Measurements from ENCODE around the gene COL13A1. TPM values are rescaled to one million over a fixed set of nuclear protein-coding genes. Genes with fewer than 3 reads are reported as not detected.

COL13A1 gene
- total and polyA plus RNA-seq, 10 donors, result 4.1 to 16.1 (median 9.5) TPM

GRCh38 chr10:69961881-69962745 lies 160.4 kb downstream of the COL13A1 start:
- DNase-seq, result no peak
- intact Hi-C loops (cut with DNase I; ENCODE audit: low total_unique reads), result no loop called here
- WGBS, 5 donors, result 72 to 75% (median 73%) methylated on average over 9 to 17 of the region's 17 CpGs
- H3K4me1 ChIP-seq, result peaks cover 0 to 28% (median 8%) of the 10 kb centered on the region in 6 donors
- TF ChIP-seq CTCF (IDR thresholded peaks at IDR 0.05 in 8 of 11, conservative IDR thresholded peaks at IDR 0.05 in 3 of 11), result no peak
- TF ChIP-seq POLR2AphosphoS5 (IDR thresholded peaks at IDR 0.05), result no peak
- no peak for TF ChIP-seq POLR2A (IDR thresholded peaks at IDR 0.05)
- no peaks in the 10 kb centered on the region for H3K9me3 ChIP-seq
- H3K27ac ChIP-seq, result no peak overlapping the region
- H3K27me3 ChIP-seq (replicated peaks in 1 of 7), result peaks cover 0 to 18% (median 0%) of the 10 kb centered on the region in 7 donors
- H3K36me3 ChIP-seq, result no peaks in the 10 kb centered on the region
- H3K4me3 ChIP-seq, result no peak overlapping the region

GRCh38 chr10:69962746-69963135 lies 161.0 kb downstream of the COL13A1 start:
- no peak for DNase-seq
- Histone ChIP-seq H3K9me3 (no peaks in the 10 kb centered on the region), H3K4me3 (no peak overlapping the region), H3K27ac (no peak overlapping the region), H3K4me1 (peaks cover 0 to 28% (median 8%) of the 10 kb centered on the region in 6 donors), H3K27me3 (replicated peaks in 1 of 7) (peaks cover 0 to 18% (median 0%) of the 10 kb centered on the region in 7 donors), H3K36me3 (no peaks in the 10 kb centered on the region)
- WGBS, 5 donors, result 67 to 78% (median 78%) methylated on average over 3 of the region's 3 CpGs
- intact Hi-C loops (cut with DNase I; ENCODE audit: low total_unique reads), result no loop called here
- no peak for TF ChIP-seq POLR2A (IDR thresholded peaks at IDR 0.05)
- no peak for TF ChIP-seq POLR2AphosphoS5 (IDR thresholded peaks at IDR 0.05)
- no peak for TF ChIP-seq CTCF (IDR thresholded peaks at IDR 0.05 in 8 of 11, conservative IDR thresholded peaks at IDR 0.05 in 3 of 11)

- intact Hi-C loops (cut with DNase I; ENCODE audit: low total_unique reads), result no loop called here
- 67 to 84% (median 75%) methylated on average over 7 of the region's 7 CpGs for WGBS, 5 donors
- H3K4me3 ChIP-seq, result no peak overlapping the region
Measured at GRCh38 chr10:69963178-69963834, 161.6 kb downstream of the COL13A1 start.

More at GRCh38 chr10:69963178-69963834, 161.6 kb downstream of the COL13A1 start:
- DNase-seq, result no peak
- no peak overlapping the region for H3K27ac ChIP-seq
- H3K36me3 ChIP-seq, result no peaks in the 10 kb centered on the region
- TF ChIP-seq POLR2AphosphoS5 (IDR thresholded peaks at IDR 0.05) (no peak), POLR2A (IDR thresholded peaks at IDR 0.05) (no peak), CTCF (IDR thresholded peaks at IDR 0.05 in 8 of 11, conservative IDR thresholded peaks at IDR 0.05 in 3 of 11) (no peak)
- peaks cover 0 to 18% (median 0%) of the 10 kb centered on the region in 7 donors for H3K27me3 ChIP-seq (replicated peaks in 1 of 7)
- H3K4me1 ChIP-seq, result peaks cover 0 to 28% (median 8%) of the 10 kb centered on the region in 6 donors
- H3K9me3 ChIP-seq, result no peaks in the 10 kb centered on the region
